Loucy (cell line): ENCODE measurements around the gene IQGAP1.

Experiments
- H2AFZ ChIP-seq: fragments of 200-600 bp; sonication (generic); 2 replicates; pipeline ENCODE4 v1.6.0; 2016; ENCODE audit warnings: antibody characterized with exemption, mild to moderate bottlenecking, low read length, moderate library complexity
- H3F3A ChIP-seq: fragments of 200-600 bp; 2 replicates; pipeline ENCODE4 v1.6.0; 2016; ENCODE audit warnings: antibody characterized with exemption, low read depth, mild to moderate bottlenecking
- H3K27me3 ChIP-seq: fragments of 200-600 bp; sonication (generic); 2 replicates; pipeline ENCODE4 v1.6.1; 2014; ENCODE audit warnings: low read length, mild to moderate bottlenecking; ENCODE audit not compliant: insufficient read depth, poor library complexity, severe bottlenecking
- H3K36me3 ChIP-seq: fragments of 200-600 bp; sonication (generic); 2 replicates; pipeline ENCODE4 v1.6.1; 2016; ENCODE audit warnings: low read length; ENCODE audit not compliant: insufficient read depth
- H3K4me1 ChIP-seq: fragments of 200-600 bp; sonication (generic); 2 replicates; pipeline ENCODE4 v1.5.1; 2014; ENCODE audit warnings: low read length, mild to moderate bottlenecking; ENCODE audit not compliant: insufficient read depth, poor library complexity, severe bottlenecking
- H3K4me2 ChIP-seq: fragments of 200-600 bp; sonication (generic); 2 replicates; pipeline ENCODE4 v1.6.0; 2014; ENCODE audit warnings: antibody characterized with exemption, low read length, low read depth, mild to moderate bottlenecking; ENCODE audit not compliant: poor library complexity, severe bottlenecking
- H3K4me3 ChIP-seq: fragments of 200-600 bp; sonication (generic); 2 replicates; pipeline ENCODE4 v1.5.1; 2014; ENCODE audit warnings: low read length, mild to moderate bottlenecking, mixed read lengths; ENCODE audit not compliant: poor library complexity, severe bottlenecking
- H3K79me2 ChIP-seq: fragments of 200-600 bp; sonication (generic); 2 replicates; pipeline ENCODE4 v1.6.1; 2014; ENCODE audit warnings: low read length; ENCODE audit not compliant: insufficient read depth
- H3K9ac ChIP-seq: fragments of 200-600 bp; sonication (generic); 2 replicates; pipeline ENCODE4 v1.6.0; 2014; ENCODE audit warnings: mild to moderate bottlenecking, low read depth, low read length, moderate library complexity; ENCODE audit not compliant: poor library complexity, severe bottlenecking
- H3K9me2 ChIP-seq: fragments of 200-600 bp; sonication (generic); replicated peaks from 2 replicates; pipeline ENCODE4 v1.6.1; 2016; ENCODE audit warnings: low read depth, low read length, mixed read lengths
- H3K9me3 ChIP-seq: fragments of 200-600 bp; sonication (generic); 2 replicates; pipeline ENCODE4 v1.6.1; 2014; ENCODE audit warnings: mild to moderate bottlenecking, antibody characterized with exemption, low read length, low read depth; ENCODE audit not compliant: insufficient read depth
- H4K20me1 ChIP-seq: fragments of 200-600 bp; sonication (generic); 2 replicates; pipeline ENCODE4 v1.6.0; 2014; ENCODE audit warnings: antibody characterized with exemption, low read length, mild to moderate bottlenecking; ENCODE audit not compliant: insufficient read depth, poor library complexity, severe bottlenecking
- EZH2phosphoT487 ChIP-seq: fragments of 200-600 bp; IDR thresholded peaks from 2 replicates; pipeline ENCODE4 v1.6.1; 2018; ENCODE audit warnings: antibody characterized with exemption, mild to moderate bottlenecking, moderate library complexity, borderline replicate concordance
- TF ChIP-seq, protein P1 (sequence below): fragments of 200-600 bp; sonication (generic); conservative IDR thresholded peaks from 2 replicates; pipeline ENCODE4 v1.5.1; 2014; ENCODE audit warnings: mild to moderate bottlenecking, antibody characterized with exemption, low read length

IQGAP1 gene

DNA sequence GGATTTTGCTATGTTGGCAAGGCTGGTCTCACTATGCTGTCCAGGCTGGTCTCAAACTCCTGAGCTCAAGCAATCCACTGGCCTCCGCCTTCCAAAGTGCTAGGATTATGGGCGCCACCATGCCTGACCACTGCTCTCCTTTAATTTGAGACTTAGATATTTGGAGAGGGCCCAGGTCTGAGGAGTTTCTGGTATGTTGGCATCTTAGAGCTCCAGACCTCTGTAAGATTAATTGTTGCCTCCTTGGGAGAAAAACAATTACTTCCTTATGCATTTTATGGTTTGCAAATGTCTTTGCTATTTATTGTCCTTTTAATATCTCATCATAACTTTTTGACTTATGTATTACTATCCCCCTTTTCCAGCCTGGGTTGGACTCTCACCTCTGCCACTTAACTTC lies 33.1 kb upstream of the IQGAP1 start:
- no peak overlapping the region for H3K4me3 ChIP-seq
- H3K27me3 ChIP-seq = no peaks in the 10 kb centered on the region
- H2AFZ ChIP-seq = no peak overlapping the region
- no peaks in the 10 kb centered on the region for H3F3A ChIP-seq
- no peaks in the 10 kb centered on the region for H4K20me1 ChIP-seq
- no peaks in the 10 kb centered on the region for H3K9me3 ChIP-seq
- no peak overlapping the region for H3K4me2 ChIP-seq
- H3K9me2 ChIP-seq = no peaks in the 10 kb centered on the region
- H3K9ac ChIP-seq = no peak overlapping the region
- no peaks in the 10 kb centered on the region for H3K79me2 ChIP-seq
- TF ChIP-seq, protein P1, sequence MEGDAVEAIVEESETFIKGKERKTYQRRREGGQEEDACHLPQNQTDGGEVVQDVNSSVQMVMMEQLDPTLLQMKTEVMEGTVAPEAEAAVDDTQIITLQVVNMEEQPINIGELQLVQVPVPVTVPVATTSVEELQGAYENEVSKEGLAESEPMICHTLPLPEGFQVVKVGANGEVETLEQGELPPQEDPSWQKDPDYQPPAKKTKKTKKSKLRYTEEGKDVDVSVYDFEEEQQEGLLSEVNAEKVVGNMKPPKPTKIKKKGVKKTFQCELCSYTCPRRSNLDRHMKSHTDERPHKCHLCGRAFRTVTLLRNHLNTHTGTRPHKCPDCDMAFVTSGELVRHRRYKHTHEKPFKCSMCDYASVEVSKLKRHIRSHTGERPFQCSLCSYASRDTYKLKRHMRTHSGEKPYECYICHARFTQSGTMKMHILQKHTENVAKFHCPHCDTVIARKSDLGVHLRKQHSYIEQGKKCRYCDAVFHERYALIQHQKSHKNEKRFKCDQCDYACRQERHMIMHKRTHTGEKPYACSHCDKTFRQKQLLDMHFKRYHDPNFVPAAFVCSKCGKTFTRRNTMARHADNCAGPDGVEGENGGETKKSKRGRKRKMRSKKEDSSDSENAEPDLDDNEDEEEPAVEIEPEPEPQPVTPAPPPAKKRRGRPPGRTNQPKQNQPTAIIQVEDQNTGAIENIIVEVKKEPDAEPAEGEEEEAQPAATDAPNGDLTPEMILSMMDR = no peak
- TF ChIP-seq EZH2phosphoT487 = no peak
- H3K36me3 ChIP-seq = no peaks in the 10 kb centered on the region
- peaks cover 11% of the 10 kb centered on the region for H3K4me1 ChIP-seq

DNA sequence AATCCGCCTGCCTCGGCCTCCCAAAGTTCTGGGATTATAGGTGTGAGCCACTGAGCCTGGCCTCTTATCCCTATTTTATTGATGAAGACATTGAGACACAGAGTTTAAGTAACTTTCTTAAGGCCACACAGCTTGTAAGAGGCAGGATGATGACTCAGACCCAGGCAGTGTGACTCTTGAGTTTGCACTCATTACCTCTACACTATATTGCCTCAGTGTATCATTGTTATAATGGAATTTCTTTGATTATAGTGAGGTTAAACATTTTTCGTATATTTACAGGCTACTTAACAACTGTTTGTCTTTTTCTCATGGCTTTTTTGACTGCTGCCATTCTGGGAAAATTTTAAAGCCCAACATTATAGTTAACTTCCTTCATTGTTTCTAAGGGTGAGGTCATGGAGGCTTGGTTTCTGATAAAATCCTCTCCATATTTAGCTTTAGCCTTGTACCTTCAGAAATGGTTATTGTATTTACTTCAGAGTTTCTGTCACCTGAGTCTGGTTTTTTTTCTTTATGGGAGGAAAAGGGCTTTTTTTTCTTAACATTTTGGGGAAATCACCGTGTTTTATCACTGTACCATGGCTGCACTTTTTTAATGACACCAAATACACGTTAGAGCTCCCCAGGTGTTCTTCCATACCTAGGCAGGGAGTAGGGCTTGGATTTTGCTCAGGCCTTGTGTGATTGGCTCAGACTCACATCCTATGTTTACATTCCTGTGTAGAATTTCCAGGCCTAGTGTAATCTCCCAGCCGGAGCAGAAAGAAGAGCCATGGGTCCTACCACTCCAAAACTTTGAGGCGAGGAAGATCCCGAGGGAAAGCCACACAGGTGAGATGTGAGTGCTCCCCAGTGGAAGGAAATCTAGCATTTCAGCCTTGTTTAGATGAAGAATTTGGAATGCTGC lies 29.7 kb upstream of the IQGAP1 start:
- Histone ChIP-seq H3K9ac (no peak overlapping the region), H3K9me3 (no peaks in the 10 kb centered on the region), H3K4me2 (no peak overlapping the region)

DNA sequence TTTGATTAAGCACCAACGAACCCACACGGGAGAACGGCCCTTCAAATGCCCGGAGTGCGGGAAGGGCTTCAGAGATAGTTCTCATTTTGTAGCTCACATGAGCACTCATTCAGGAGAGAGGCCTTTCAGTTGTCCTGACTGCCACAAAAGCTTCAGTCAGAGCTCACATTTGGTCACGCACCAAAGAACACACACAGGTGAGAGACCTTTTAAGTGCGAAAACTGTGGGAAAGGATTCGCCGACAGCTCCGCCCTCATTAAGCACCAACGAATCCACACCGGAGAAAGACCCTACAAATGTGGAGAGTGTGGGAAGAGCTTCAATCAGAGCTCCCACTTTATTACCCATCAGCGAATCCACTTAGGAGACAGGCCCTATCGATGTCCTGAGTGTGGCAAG lies 27.3 kb upstream of the IQGAP1 start:
- no peak overlapping the region for H2AFZ ChIP-seq
- no peaks in the 10 kb centered on the region for H4K20me1 ChIP-seq
- peaks cover 19% of the 10 kb centered on the region for H3K4me1 ChIP-seq
- H3K9ac ChIP-seq = no peak overlapping the region
- H3K27me3 ChIP-seq = no peaks in the 10 kb centered on the region
- H3K9me3 ChIP-seq = no peaks in the 10 kb centered on the region
- H3K79me2 ChIP-seq = no peaks in the 10 kb centered on the region
- no peaks in the 10 kb centered on the region for H3K36me3 ChIP-seq
- no peaks in the 10 kb centered on the region for H3F3A ChIP-seq
- no peak overlapping the region for H3K4me3 ChIP-seq
- H3K4me2 ChIP-seq = no peak overlapping the region
- H3K9me2 ChIP-seq = no peaks in the 10 kb centered on the region
- TF ChIP-seq, protein P1 = no peak
- TF ChIP-seq EZH2phosphoT487 = no peak

More for the DNA sequence above, 29.7 kb upstream of the IQGAP1 start:
- no peaks in the 10 kb centered on the region for H3K36me3 ChIP-seq
- no peaks in the 10 kb centered on the region for H3K79me2 ChIP-seq
- H3K4me1 ChIP-seq = peaks cover 10% of the 10 kb centered on the region
- H3K9me2 ChIP-seq = no peaks in the 10 kb centered on the region
- TF ChIP-seq, protein P1 = no peak
- TF ChIP-seq EZH2phosphoT487 = no peak
- H4K20me1 ChIP-seq = no peaks in the 10 kb centered on the region
- no peaks in the 10 kb centered on the region for H3F3A ChIP-seq
- H2AFZ ChIP-seq = no peak overlapping the region
- no peaks in the 10 kb centered on the region for H3K27me3 ChIP-seq
- H3K4me3 ChIP-seq = no peak overlapping the region
